Hepatic stellate cell (primary cell): ENCODE measurements around the gene BAHCC1.

Source experiments
- DNase-seq: peaks from one replicate; pipeline ENCODE4 v3.0.0; 2011; ENCODE audit warnings: low spot score

Gene BAHCC1

DNA sequence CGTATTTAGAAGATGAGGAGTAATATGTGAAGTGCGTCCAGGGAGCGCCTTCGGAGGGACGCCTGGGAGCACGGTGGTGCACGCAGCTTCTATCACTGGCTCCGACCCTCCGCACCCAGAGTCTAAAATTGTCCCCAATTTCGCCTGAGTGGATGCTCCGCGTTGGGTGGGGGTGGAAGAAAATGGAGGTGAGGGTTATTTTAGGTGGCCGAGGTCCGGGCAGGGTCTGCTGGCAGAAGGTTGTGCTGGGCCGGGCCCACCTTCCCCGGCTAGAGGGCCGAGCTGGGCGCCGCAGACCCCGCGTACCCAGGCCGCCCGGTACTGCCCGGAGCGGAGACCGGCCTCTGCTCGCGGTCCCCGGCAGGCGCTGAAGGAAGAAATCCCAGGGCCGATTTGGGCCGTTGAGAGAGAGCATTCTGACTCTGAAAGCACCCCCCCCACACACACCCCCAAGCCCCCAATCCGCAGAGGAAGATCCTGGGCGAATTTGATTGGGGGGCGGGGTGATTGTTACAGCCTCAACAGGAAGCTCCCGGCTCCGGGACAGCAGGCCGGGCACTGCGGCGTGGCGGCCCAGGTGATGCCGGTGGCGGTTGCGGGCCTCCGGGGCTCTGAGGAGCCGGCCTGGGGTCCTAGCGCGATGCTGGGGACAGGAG, 3.0 kb downstream of the BAHCC1 start:
- DNase-seq = peak; percentile 45

DNA sequence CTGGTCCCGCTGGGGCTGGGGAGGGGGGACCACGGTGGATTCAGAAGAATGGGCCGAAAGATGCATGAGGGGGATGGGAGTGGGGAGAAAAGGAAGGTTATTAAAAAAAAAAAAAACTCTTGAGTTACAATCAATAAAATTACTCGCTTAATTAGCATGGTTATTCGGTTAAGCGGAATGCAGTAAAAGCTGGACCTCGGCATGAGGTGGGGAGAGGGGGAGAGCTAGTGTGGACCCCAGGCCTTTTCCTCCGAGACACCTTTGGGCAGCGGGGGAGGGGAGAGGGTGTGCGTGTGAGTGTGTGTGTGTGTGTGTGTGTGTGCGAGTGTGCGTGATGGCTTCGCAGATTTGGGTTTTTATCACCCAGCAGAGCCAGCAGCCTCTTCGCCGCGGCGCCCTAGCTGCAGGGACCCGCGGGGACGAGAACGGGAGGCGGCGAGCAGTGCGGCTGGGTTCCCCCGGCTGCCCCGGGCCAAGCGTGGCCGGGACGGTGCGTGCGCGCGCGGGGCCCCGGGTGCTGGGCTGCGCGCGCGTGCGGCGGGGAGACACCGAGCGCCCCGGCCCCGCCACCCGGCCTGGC, 3.7 kb downstream of the BAHCC1 start:
- peak; percentile 38 for DNase-seq

DNA sequence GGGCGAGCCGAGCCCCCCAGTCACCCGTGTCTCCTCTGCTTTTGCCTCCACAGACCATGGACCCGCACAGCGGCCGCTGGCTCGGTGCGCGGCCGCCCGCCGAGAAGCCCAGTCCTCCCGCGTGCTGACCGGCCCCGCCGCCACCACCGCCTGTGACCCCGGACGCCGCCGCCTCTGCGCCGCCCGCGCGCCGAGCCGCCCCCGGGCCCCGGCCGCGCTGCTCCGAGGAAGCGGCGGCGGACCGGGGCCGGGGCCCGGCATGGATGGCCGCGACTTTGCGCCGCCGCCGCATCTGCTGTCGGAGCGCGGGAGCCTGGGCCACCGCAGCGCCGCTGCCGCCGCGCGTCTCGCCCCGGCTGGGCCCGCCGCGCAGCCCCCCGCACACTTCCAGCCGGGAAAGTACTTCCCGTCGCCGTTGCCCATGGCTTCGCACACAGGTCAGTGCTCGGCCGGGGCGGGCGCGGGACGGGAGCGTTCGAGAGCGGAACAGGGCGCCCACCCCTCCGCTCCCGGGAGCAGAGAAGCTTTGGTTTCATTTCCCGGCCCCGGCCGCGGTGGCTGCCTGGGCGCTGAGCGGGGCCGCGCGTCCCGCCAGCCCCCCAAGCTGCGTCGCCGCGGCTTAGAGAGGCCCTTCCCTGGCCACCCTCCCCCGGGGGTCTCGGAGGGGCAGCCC, 4.4 kb downstream of the BAHCC1 start:
- peak; percentile 62 for DNase-seq

DNA sequence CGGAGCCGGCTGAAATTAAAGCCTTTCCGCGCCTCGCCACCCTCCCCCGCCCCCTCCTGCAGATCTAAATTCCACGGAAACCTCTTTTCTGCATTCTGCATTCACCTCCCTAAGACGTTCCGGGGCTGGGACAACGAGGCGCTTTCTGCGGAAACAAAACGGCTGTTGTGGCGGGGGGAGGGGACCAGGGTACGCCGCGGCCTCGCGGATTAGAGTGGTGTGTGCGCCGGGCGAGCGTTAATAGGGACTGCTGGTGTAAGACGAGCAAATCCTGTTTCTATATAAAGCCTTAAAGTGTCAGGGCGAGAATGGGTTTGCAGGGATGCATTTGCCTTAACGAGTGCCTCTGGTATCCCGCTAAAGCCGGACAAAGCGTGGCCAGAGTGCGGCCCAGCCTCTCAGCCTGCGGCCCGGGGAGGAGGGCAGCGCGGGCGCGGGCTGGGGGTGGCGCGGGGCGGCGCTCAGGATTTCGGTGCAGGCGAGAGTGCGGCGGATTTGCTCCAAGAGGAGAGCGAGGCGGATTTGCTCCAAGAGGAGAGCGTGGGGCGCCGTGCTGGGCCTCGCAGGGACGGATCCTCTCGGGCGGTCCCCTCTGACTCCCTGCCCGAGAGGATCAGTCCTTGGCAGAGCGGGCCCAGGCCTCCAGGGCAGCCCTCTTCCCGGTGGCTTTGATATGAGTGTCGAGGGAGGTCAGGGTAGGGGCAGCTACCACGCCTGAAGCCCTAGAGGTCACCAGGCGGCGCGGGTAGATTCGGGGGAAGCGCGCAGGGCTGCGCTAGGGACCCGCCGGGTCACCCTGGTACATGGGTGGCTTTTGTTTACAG, 5.1 kb downstream of the BAHCC1 start:
- peak; percentile 66 for DNase-seq

DNA sequence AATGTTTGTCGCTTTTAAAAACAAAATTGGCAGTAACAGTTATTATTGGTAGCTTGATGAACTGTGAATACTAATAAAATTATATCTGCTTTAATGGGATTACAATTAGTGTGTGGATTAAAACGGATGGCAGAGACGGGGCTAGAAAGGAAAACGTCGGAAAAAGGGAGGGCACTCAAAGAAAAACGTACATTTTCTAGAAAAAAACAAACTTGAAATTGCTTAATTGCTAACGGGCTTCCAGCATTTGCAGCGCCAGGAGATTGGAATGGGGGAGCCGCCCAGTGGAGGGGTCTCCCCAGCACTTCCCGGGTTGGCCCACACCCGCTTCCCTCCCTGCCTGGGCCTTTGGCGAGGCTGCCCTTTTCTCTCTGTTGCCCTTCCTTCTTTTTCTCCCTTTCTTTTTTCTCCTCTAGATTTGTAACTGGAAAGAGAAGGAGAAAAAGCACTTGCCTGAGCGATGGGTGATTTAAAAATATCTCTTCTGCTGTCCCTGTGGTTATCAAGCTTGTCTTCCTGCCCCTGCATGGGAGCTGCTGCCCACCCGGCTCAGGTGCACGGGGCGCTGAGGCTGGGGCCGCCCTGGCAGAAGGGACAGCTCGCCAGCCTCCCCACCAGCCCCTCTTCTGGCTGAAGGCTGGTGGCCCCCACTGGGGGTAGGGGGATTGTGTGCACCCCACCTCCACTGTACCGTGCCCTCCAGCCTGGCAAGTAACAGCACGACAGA, 5.9 kb downstream of the BAHCC1 start:
- peak; percentile 31 for DNase-seq

DNA sequence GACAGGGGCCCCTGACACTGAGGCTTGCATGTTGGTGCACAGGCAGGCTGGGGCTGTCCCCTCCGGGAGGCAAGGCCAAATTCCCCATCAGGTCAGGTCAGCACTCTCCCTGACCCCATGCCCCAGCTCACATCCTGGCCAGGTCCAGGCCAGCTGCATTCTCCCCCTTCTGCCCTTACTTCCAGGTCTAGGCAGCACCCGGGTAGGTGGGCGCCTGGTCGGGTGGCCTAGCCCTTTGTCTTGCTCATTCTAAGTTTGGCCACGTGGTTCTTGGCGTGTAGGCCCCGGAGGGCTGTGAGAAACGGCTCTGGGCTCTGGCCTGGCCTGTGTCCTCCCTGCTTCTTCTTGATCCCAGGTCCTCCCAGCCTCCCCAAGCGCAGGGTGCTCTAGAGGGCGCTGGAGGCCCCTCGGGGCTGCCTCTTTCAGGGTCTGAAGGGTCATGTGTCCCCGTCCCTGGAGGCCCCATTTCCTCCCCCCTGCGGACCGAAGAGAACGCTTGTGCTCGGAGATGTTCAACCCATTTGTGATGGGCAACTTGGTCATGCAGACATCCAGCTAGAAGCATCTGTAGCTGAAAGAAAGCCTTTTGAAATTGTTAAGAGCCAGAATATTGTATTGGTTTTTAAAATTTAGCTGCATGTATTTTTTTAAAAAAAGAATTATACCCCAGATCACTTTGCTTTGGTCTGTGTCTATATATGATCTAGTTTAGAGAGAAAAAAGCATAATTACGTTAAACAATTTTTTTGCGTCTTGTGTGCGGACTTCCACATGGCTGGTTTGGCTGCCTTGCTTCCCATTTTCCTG, 6.7 kb downstream of the BAHCC1 start:
- DNase-seq = peak; percentile 73

DNA sequence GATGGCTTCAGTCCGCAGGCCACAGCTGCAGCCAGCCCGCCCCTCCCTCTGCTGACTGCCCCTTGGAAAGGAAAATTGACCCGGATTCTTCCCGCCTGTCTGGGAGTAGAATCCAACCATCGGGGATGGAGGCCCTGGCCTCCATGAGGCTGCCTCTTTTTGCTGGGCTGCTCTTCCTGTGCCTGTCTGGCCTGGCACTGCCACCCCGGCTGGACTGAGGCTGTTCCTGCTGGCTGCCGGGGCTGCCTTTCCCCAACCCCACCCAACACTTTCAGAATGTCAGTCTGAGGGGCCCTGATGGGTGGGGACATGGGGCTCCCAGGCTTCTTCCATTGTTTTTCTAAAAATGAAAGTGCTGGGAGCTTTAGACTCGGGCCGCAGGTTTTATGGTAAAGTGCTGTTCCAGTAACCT, 7.3 kb downstream of the BAHCC1 start:
- DNase-seq = peak; percentile 27

DNA sequence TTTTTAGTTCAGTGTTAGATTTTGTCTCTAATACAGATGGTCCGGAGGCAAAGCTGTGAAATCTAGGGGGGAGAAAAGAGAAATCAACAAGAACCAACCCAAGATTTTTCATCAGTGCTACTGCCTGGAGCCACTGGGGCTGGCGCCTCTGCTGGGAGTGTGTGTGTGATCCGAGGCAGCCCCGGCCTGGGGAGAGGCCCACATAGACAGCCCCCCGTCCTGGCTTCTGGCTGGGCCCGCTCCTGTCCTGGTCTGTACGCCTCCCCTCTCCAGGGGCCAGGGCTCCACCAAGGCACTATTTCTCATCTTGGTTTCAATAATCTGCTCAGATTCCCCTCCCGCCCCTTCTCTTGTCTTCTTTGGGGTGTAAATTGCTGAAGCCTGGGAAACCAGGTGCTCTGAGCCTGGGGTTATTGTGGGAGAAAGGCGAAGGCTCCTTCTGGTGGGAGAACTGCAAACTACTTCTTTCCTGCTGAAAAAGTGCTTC, 7.8 kb downstream of the BAHCC1 start:
- peak; percentile 69 for DNase-seq

DNA sequence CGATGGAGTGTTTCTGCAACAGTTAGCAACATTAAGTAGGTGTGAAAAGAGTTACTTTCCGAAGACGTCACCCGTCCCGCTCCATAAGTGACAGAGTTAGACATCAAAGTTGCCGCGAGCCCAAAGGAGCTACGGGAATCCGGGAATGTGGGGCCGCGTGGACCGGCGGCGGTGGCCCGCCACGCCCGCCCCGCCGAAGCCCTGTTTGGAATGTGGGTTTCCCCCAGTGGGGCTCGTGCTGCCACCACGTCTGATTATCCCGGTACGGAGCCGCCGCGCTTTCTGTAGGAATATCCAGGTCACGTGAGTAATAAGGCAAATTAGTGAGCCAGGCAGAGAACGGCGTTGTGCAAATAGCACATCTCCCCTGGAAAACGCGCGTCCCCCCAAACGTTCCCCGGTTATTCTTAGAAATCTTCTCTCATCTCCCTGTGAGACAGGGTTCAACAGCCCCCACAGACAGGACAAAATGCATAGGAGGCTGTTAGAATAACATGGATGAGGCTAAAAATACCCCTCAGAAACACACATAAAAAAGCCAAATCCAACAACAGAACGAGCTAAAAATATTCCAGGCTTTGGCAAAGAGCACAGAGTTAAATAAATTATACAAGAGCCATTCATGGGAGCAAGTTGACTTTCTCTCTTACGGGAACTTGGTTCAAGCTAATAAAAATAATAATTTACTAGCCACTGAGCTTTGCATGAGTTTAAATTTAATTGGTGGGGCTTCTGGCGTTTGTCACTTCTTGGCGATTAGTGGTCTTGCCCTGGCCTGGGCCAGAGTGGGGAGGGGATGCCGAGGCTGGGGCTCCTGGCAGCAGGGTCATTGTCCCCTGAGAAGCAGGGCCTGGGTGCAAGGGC, 8.6 kb downstream of the BAHCC1 start:
- peak; percentile 65 for DNase-seq

DNA sequence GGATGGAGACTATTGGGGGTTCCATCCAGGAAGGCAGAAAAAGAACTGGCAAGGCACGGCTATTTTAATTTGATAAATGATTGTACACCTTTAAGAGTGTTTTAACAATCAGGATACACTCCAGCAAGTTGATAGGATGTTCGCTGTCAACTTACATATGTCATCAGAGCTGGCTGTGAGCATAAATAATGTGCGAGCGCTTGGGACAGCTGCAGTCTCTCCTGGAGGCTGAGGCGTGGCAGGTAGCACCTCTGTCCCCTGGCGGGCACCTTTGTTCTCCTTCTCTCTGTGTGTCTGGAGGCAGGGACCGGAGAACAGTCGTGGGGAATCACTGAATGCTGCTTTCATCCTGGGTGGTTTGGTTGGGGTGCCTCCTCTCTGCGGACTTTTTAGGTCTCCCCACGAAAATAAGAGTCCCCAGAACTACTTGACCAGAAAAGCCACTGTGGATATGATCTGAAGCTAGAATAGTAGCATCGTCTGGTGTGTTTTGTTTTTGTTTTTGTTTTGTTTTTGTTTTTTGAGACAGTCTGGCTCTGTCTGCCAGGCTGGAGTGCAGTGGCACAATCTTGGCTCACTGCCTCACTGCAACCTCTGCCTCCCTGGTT, 9.4 kb downstream of the BAHCC1 start:
- DNase-seq = peak; percentile 46

DNA sequence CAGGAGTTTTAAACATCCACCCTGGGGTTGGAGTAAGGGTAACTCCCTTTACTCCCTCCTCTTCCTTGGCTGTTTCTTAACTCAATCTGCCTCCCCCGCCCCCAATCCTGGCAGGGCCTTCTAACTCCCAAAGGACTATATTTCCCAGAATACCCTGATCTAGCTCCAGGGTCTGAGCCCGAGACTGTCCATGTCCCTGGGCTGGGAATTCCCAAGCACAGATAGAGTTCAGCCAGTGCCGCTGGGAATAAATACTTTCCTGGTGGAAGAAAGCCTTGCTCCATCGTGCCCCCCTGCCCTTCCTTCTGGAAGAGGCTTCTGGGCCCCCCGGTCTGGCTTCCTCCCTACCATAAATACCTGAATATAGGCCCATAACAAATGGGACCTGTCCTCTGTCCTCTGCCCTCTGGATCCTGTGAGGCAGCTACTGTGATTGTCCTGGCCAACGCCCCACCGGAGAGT, 10.2 kb downstream of the BAHCC1 start:
- peak; percentile 72 for DNase-seq

DNA sequence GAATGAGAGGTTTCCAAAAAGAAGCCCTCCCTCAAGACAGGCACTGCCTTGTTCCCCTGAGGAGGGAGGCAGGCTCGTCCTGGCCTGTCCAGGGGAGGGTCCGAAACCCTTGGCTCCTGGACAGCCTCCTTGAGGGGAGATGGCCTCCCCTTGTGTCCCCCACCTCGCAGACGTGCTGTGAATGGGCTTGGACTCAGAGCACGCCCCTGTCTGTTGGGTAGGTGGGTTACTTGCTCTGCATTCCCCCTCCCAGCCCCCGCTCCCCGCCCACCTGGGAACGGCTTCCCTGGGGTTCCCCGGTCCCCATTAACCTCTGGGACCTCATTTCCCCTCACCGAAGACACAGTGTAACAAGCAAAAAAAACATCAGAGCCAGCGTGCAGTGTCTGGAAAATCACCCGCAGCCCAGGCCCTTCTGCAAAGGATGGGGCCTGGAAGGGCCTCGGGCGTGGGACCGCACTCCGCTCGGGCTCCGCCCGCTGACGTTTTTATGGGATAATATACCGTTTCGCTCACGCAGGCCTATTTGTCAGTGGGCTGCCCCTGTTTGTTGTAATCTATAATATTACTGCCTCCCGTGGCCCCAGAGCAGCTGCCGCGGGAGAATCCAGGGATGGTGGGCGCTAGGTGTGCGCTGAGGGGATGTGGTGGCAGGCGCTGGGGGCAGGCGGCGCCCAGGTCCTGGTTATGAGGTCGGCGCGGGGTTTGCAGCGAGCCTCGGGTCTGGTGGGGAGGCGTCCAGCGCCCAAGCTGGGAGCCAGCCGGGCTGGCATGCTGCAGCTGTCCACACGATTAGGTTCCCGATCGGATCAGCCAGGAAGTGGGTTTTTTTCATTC, 11.1 kb downstream of the BAHCC1 start:
- no peak for DNase-seq

DNA sequence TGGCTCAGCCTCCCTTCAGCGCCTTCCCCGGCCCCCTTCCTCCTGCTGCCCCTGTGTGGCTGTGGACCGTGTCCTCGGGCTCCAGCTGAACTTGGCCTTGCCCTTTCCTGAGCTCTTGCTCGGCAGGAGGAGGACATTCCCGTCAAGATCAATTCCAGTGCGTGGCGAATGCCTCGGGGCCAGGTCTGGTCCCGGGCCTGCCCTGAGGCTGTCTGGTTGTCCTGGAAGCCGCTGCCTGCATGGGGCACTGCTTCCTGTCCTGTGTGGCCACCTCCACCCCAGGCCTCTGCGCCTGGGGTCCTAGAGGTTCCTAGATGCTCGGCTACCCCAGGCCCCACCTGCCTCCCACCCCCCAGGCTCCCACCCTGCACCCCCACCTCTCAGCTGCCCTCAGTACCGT, 12.8 kb downstream of the BAHCC1 start:
- no peak for DNase-seq

DNA sequence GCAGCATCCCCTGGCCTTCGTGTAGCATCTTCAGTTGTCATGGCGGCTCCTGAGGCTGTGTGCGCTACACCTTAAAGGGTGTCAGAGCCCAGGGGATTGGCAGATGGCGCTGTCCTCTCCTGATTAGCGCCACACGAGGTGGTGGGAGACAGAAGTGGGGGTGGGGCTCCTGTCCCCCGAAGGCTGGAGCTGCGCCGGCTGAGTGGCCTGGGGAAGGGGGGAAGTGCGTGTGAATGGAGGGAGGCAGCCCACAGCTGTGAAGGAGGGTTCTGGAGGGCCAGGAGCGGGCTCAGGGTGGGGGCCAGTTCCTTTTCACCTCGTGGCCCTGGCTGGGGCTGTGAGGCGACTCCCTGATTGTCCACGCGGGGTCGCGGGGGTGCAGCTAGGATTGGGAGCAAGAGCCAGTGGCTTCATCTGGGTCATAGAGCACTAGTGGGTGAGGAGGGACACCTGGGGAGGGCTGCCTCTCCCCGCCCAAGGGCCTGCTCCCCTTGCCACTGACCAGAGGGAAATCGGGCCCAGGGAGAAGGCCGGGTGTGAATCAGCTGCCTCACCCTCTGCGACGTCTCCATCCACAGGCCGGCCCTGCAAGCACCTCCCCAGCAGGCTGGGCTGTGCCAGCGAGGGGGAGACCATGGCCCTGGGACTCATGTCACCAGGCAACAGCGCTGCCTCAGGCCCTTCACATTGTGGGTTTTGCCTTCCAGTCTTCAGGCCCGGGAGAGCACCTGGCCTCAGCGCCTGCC, 14.1 kb downstream of the BAHCC1 start:
- DNase-seq = no peak

DNA sequence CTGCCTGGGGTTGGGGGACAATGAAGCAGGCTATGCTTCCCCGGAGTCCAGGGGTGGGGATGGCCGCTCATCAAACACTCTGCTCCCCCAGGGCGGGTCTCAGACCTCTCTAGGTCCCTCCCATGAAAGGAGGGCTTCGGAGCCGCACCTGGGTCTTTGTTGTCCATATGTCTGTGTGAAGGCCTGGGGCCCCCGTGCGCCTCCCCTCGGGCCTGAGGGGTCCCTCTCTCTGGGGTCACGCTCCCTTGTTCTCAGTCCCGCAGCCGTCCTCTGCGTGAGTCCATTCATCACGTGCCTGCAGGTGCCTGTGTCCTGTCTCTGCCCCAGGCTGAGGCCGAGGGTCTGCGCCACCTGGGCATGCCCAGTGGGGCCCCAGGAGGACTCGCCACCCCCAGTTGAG, 15.6 kb downstream of the BAHCC1 start:
- DNase-seq = no peak

DNA sequence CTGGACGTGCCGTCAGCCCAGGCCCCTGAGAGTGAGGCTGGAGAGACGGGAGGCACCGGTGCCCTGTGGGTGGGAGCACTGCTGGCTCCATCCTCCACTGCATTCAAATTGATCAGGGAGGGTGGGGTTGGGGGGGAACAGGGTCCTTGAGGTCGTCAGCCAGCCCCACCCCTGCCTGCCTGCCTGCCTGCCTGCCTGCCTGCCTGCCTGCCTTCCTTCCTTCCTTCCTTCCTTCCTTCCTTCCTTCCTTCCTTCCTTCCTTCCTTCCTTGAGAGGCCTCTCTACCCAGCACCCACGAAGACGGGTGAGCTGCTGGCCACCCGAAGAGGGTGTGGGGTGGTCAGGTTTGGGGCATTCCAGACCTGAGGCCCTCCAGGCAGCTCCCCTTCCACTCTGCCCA, 16.0 kb downstream of the BAHCC1 start:
- DNase-seq = no peak

DNA sequence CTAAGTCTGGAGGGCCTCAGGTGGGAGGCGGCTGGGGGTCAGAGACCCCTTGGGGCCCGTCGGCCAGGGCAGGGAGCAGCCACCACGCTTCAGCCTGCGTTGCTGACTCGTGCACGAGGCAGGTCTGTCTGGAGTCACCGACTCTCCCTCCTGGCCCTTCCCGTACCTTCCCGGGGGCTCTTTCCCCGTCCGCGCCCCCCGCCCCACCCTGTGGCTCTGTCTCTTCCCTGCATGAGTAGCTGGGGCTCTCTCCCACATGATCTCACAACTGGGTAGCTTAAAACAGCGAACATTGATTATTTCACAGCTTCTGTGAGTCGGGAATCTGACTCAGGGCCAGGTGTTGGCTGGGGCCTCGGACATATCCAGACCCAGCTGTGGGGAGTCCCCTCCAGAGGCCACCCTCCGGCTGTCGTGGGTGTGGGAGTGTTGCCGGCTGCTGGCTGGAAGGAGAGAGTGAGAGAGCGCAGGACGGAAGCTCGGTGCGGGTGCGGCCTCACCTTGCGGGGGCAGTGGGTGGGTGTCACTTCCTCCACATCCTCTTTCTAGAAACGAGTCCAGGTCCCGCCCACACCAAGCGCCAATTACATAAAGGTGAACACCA, 17.3 kb downstream of the BAHCC1 start:
- no peak for DNase-seq
